Peyer's patch (tissue), 4 donors: ENCODE data around the gene MTFR1L.

ENCODE experiments used
- POLR2A ChIP-seq, 2 donors: fragments of 450-650 bp; IDR thresholded peaks; one replicate each; pipeline ENCODE4 v1.5.1; 2017; ENCODE audit warnings: antibody characterized with exemption in 2 of 2, mild to moderate bottlenecking in 2 of 2, moderate library complexity in 2 of 2
- TF ChIP-seq, protein P1 (sequence below), 6 experiments: fragments of 450-650 bp in 4 of 6; fragments of 200-600 bp in 2 of 6; sonication (generic) in 1 of 6; IDR thresholded peaks; one replicate each; pipeline ENCODE4 v1.5.1; 2017 to 2019; ENCODE audit warnings: antibody characterized with exemption in 6 of 6, mild to moderate bottlenecking in 3 of 6, moderate library complexity in 1 of 6

DNA sequence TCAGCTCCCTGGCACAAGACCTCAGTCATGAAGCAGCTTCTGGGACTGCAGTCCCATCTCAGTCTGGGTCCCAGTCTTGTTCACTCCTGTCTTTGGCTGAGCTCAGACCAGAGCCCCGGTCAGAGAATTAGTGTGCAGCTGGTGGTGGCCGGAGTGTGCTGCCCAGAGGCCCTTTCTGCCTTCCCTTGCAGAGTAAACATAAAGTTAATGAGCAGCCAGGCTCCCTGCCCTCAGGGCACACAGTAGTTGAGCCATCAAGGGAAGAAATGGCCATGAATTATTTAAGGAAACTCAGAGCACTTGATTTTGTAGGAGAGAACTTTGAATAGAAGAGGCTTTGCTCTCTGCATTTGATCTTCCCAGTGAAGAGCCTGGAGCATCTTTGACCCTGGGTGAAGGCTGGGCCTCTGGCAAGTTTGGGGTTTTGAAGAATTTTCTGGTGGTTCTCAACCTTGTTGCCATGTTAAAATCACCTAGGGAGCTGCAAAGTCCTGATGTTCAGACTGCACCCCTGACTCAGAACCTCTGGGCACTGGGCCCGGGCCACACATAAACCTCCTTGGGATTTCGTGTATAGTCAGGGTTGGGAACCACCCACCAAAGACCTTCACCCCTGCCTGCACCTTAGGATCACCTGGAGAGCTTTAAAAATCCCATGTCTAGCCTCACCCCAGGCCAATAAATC lies 46.2 kb upstream of the MTFR1L start:
- TF ChIP-seq, protein P1, sequence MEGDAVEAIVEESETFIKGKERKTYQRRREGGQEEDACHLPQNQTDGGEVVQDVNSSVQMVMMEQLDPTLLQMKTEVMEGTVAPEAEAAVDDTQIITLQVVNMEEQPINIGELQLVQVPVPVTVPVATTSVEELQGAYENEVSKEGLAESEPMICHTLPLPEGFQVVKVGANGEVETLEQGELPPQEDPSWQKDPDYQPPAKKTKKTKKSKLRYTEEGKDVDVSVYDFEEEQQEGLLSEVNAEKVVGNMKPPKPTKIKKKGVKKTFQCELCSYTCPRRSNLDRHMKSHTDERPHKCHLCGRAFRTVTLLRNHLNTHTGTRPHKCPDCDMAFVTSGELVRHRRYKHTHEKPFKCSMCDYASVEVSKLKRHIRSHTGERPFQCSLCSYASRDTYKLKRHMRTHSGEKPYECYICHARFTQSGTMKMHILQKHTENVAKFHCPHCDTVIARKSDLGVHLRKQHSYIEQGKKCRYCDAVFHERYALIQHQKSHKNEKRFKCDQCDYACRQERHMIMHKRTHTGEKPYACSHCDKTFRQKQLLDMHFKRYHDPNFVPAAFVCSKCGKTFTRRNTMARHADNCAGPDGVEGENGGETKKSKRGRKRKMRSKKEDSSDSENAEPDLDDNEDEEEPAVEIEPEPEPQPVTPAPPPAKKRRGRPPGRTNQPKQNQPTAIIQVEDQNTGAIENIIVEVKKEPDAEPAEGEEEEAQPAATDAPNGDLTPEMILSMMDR (IDR thresholded peaks at IDR 0.05), result no peak
- no peak for TF ChIP-seq POLR2A (IDR thresholded peaks at IDR 0.05)
